SK-N-SH (cell line): ENCODE results near the gene DHCR24.

Experiments
- ELF1 ChIP-seq: IDR thresholded peaks from 2 replicates; pipeline ENCODE4 v1.4.0; 2012
- EZH2phosphoT487 ChIP-seq: fragments of 200-600 bp; sonication (generic); IDR thresholded peaks from 2 replicates; pipeline ENCODE4 v1.6.1; 2017; ENCODE audit warnings: low read depth, mixed run types, mild to moderate bottlenecking, antibody characterized with exemption, moderate library complexity, borderline replicate concordance
- JUND ChIP-seq: IDR thresholded peaks from 2 replicates; pipeline ENCODE4 v1.4.0; 2012
- POLR2AphosphoS5 ChIP-seq: IDR thresholded peaks from 2 replicates; pipeline ENCODE4 v1.6.1; 2012; ENCODE audit warnings: low read depth, low read length
- YY1 ChIP-seq: IDR thresholded peaks from 2 replicates; pipeline ENCODE4 v1.4.0; 2012; ENCODE audit warnings: low read depth, mild to moderate bottlenecking
- TF ChIP-seq, protein P1 (sequence below): fragments of 150-350 bp; IDR thresholded peaks from 2 replicates; pipeline ENCODE4 v1.6.1; 2017; ENCODE audit warnings: antibody characterized with exemption, low read length, low read depth, borderline replicate concordance
- TF ChIP-seq, protein P2 (sequence below): IDR thresholded peaks from 2 replicates; pipeline ENCODE4 v1.4.0; 2012; ENCODE audit warnings: low read depth, borderline replicate concordance
- TF ChIP-seq, protein P3 (sequence below): fragments of 200-600 bp; sonication (generic); IDR thresholded peaks from 2 replicates; pipeline ENCODE4 v1.6.1; 2017; ENCODE audit warnings: antibody characterized with exemption, mild to moderate bottlenecking, moderate library complexity

DNA sequence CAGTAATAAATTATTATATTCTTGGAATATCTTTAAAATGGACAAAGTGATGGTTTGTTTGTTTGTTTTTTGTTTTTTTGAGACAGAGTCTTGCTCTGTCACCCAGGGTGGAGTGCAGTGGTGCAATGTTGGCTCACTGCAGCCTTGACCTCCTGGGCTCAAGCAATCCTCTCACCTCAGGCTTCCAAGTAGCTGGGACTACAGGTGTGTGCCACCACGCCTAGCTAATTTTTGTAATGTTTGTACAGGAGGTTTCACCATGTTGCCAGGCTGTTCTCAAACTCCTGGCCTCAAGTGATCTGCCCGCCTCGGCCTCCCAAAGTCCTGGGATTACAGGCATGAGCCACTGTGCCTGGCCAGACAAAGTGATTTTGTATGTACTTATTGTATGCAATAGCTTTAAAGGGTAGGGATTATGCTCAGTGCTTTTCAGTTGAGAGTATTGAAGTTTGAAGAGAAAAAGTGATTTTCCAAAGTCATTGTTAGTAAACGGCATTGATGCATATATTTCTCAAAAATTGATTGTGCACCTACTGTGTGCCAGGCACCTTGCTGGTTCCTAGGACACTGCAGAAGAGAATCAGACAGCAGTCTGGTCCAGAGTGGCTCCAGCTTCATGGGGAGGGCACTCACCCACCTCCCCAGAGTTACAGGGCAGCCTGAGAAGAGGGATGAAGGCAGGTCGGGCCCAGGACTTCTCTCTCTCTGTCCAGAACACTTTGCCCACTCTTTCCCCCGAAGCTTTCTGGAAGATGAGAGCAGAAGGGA is 51.7 kb downstream of the DHCR24 start:
- no peak for TF ChIP-seq YY1
- no peak for TF ChIP-seq POLR2AphosphoS5
- TF ChIP-seq, protein P1, sequence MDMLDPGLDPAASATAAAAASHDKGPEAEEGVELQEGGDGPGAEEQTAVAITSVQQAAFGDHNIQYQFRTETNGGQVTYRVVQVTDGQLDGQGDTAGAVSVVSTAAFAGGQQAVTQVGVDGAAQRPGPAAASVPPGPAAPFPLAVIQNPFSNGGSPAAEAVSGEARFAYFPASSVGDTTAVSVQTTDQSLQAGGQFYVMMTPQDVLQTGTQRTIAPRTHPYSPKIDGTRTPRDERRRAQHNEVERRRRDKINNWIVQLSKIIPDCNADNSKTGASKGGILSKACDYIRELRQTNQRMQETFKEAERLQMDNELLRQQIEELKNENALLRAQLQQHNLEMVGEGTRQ = no peak
- no peak for TF ChIP-seq ELF1
- TF ChIP-seq EZH2phosphoT487 = no peak
- TF ChIP-seq, protein P2, sequence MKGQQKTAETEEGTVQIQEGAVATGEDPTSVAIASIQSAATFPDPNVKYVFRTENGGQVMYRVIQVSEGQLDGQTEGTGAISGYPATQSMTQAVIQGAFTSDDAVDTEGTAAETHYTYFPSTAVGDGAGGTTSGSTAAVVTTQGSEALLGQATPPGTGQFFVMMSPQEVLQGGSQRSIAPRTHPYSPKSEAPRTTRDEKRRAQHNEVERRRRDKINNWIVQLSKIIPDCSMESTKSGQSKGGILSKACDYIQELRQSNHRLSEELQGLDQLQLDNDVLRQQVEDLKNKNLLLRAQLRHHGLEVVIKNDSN = no peak
- TF ChIP-seq, protein P3, sequence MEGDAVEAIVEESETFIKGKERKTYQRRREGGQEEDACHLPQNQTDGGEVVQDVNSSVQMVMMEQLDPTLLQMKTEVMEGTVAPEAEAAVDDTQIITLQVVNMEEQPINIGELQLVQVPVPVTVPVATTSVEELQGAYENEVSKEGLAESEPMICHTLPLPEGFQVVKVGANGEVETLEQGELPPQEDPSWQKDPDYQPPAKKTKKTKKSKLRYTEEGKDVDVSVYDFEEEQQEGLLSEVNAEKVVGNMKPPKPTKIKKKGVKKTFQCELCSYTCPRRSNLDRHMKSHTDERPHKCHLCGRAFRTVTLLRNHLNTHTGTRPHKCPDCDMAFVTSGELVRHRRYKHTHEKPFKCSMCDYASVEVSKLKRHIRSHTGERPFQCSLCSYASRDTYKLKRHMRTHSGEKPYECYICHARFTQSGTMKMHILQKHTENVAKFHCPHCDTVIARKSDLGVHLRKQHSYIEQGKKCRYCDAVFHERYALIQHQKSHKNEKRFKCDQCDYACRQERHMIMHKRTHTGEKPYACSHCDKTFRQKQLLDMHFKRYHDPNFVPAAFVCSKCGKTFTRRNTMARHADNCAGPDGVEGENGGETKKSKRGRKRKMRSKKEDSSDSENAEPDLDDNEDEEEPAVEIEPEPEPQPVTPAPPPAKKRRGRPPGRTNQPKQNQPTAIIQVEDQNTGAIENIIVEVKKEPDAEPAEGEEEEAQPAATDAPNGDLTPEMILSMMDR = no peak
- no peak for TF ChIP-seq JUND
